H9 (cell line): ENCODE measurements around the gene DTD1. TPM values are rescaled to one million over a fixed set of nuclear protein-coding genes. Genes with fewer than 3 reads are reported as not detected.

ENCODE experiments used
- DNase-seq: peaks from one replicate; pipeline ENCODE4 v3.0.0-alpha.2; 2017
- H2AFZ ChIP-seq: one replicate; pipeline ENCODE4 v1.6.1; 2013; ENCODE audit warnings: mild to moderate bottlenecking, low read length, control low read depth, moderate library complexity
- H2AK5ac ChIP-seq: 2 replicates; pipeline ENCODE4 v1.6.1; 2013; ENCODE audit warnings: low read length, control low read depth, mixed read lengths; ENCODE audit not compliant: insufficient read length
- H2BK120ac ChIP-seq: one replicate; pipeline ENCODE4 v1.6.1; 2013; ENCODE audit warnings: low read depth, mild to moderate bottlenecking, low read length, control low read depth, inconsistent platforms; ENCODE audit not compliant: poor library complexity, severe bottlenecking
- H2BK12ac ChIP-seq: 2 replicates; pipeline ENCODE4 v1.6.1; 2013; ENCODE audit warnings: low read length, control low read depth, mixed read lengths, low read depth; ENCODE audit not compliant: insufficient read length
- H2BK15ac ChIP-seq: 2 replicates; pipeline ENCODE4 v1.6.1; 2013; ENCODE audit warnings: low read depth, low read length, control low read depth
- H2BK20ac ChIP-seq: one replicate; pipeline ENCODE4 v1.6.1; 2013; ENCODE audit warnings: low read depth, mild to moderate bottlenecking, low read length, control low read depth, inconsistent platforms; ENCODE audit not compliant: poor library complexity, severe bottlenecking
- H2BK5ac ChIP-seq: 2 replicates; pipeline ENCODE4 v1.6.1; 2013; ENCODE audit warnings: low read length, control low read depth, mixed read lengths; ENCODE audit not compliant: insufficient read length
- H3K14ac ChIP-seq: 2 replicates; pipeline ENCODE4 v1.6.1; 2013; ENCODE audit warnings: low read length, control low read depth; ENCODE audit not compliant: insufficient read depth
- H3K18ac ChIP-seq: 2 replicates; pipeline ENCODE4 v1.6.1; 2013; ENCODE audit warnings: low read depth, mild to moderate bottlenecking, mixed read lengths, low read length, control low read depth; ENCODE audit not compliant: insufficient read length
- H3K23ac ChIP-seq: 2 replicates; pipeline ENCODE4 v1.6.1; 2013; ENCODE audit warnings: low read length, control low read depth, mixed read lengths, low read depth; ENCODE audit not compliant: insufficient read length
- H3K23me2 ChIP-seq: 2 replicates; pipeline ENCODE4 v1.6.1; 2013; ENCODE audit warnings: low read depth, mild to moderate bottlenecking, mixed read lengths, low read length, control low read depth; ENCODE audit not compliant: insufficient read length, poor library complexity, severe bottlenecking
- H3K27ac ChIP-seq: 2 replicates; pipeline ENCODE4 v1.5.1; 2013; ENCODE audit warnings: low read length, control low read depth, mixed read lengths, low read depth; ENCODE audit not compliant: insufficient read length
- H3K27me3 ChIP-seq: 2 replicates; pipeline ENCODE4 v1.6.1; 2013; ENCODE audit warnings: low read length, control low read depth, inconsistent platforms; ENCODE audit not compliant: insufficient read depth
- H3K4ac ChIP-seq: 2 replicates; pipeline ENCODE4 v1.6.1; 2013; ENCODE audit warnings: low read depth, mild to moderate bottlenecking, control low read depth, inconsistent platforms, low read length, moderate library complexity
- H3K4me1 ChIP-seq: 2 replicates; pipeline ENCODE4 v1.6.1; 2013; ENCODE audit warnings: low read length, control low read depth, inconsistent platforms; ENCODE audit not compliant: insufficient read depth
- H3K4me2 ChIP-seq: 2 replicates; pipeline ENCODE4 v1.6.1; 2013; ENCODE audit warnings: low read length, control low read depth, mixed read lengths; ENCODE audit not compliant: insufficient read length, insufficient read depth
- H3K56ac ChIP-seq: 2 replicates; pipeline ENCODE4 v1.6.1; 2013; ENCODE audit warnings: low read depth, mild to moderate bottlenecking, mixed read lengths, low read length, control low read depth; ENCODE audit not compliant: insufficient read length
- H3K79me1 ChIP-seq: 2 replicates; pipeline ENCODE4 v1.6.1; 2013; ENCODE audit warnings: low read depth, mild to moderate bottlenecking, moderate library complexity, low read length, control low read depth, inconsistent platforms; ENCODE audit not compliant: insufficient read depth, poor library complexity, severe bottlenecking
- H3K79me2 ChIP-seq: 2 replicates; pipeline ENCODE4 v1.6.1; 2013; ENCODE audit warnings: low read length, control low read depth, inconsistent platforms; ENCODE audit not compliant: insufficient read depth
- H3K9ac ChIP-seq: 2 replicates; pipeline ENCODE4 v1.6.1; 2013; ENCODE audit warnings: low read length, control low read depth, mixed read lengths; ENCODE audit not compliant: insufficient read length; ENCODE audit errors: extremely low read depth
- H3K9me3 ChIP-seq: one replicate; pipeline ENCODE4 v1.6.1; 2013; ENCODE audit warnings: low read depth, low read length, inconsistent platforms; ENCODE audit not compliant: control insufficient read depth
- H3T11ph ChIP-seq: one replicate; pipeline ENCODE4 v1.6.1; 2013; ENCODE audit warnings: mild to moderate bottlenecking, low read length, control low read depth, inconsistent platforms
- H4K20me1 ChIP-seq: one replicate; pipeline ENCODE4 v1.6.1; 2013; ENCODE audit not compliant: control insufficient read depth, insufficient read length, insufficient read depth
- H4K5ac ChIP-seq: 2 replicates; pipeline ENCODE4 v1.6.1; 2013; ENCODE audit warnings: low read depth, mild to moderate bottlenecking, mixed read lengths, low read length, control low read depth; ENCODE audit not compliant: insufficient read length
- H4K8ac ChIP-seq: replicated peaks from 2 replicates; pipeline ENCODE4 v1.6.1; 2013; ENCODE audit warnings: low read length, control low read depth, mixed read lengths, low read depth; ENCODE audit not compliant: insufficient read length
- H4K91ac ChIP-seq: 2 replicates; pipeline ENCODE4 v1.6.1; 2013; ENCODE audit warnings: low read depth, mild to moderate bottlenecking, moderate library complexity, mixed read lengths, low read length, control low read depth; ENCODE audit not compliant: insufficient read length
- H3K27ac Mint-ChIP-seq, 3 experiments: 2 replicates in 2 of 3; 3 replicates in 1 of 3; pipeline ENCODE4 v1.8.0; 2020 to 2021; ENCODE audit warnings: mixed read lengths in 3 of 3, mild to moderate bottlenecking in 1 of 3, moderate library complexity in 1 of 3
- H3K27me3 Mint-ChIP-seq: 2 replicates; pipeline ENCODE4 v1.8.0; 2021; ENCODE audit warnings: low read depth, mild to moderate bottlenecking, moderate library complexity, mixed read lengths
- H3K36me3 Mint-ChIP-seq, 3 experiments: 2 replicates in 2 of 3; 3 replicates in 1 of 3; pipeline ENCODE4 v1.8.0; 2020 to 2021; ENCODE audit warnings: low read depth in 3 of 3, mixed read lengths in 3 of 3; ENCODE audit not compliant: insufficient read depth in 1 of 3
- H3K4me1 Mint-ChIP-seq, 2 experiments: 2 replicates each; pipeline ENCODE4 v1.8.0; 2020; ENCODE audit warnings: mixed read lengths in 2 of 2
- H3K4me3 Mint-ChIP-seq, 2 experiments: 2 replicates in 1 of 2; 3 replicates in 1 of 2; pipeline ENCODE4 v1.8.0; 2020 to 2021; ENCODE audit warnings: mild to moderate bottlenecking in 2 of 2, mixed read lengths in 2 of 2, moderate library complexity in 1 of 2
- H3K9me3 Mint-ChIP-seq, 2 experiments: 2 replicates in 1 of 2; 3 replicates in 1 of 2; pipeline ENCODE4 v1.8.0; 2020; ENCODE audit warnings: mild to moderate bottlenecking in 2 of 2, mixed read lengths in 2 of 2, moderate library complexity in 1 of 2
- CTCF ChIP-seq: fragments of 200-600 bp; sonication (generic); conservative IDR thresholded peaks from 3 replicates; pipeline ENCODE4 v1.8.0; 2021; ENCODE audit warnings: antibody characterized with exemption, mild to moderate bottlenecking
- WGBS: extraction: QIAGEN DNeasy Blood & Tissue Kit; methylation state at CpG from one replicate; pipeline ENCODE4 v1.1.7; 2013; ENCODE audit warnings: missing lambda C conversion rate, low lambda C conversion rate, mixed read lengths; ENCODE audit not compliant: insufficient read length; ENCODE audit errors: extremely low coverage; 5-methylcytosine and 5-hydroxymethylcytosine counted together
- total RNA-seq: library from RNA; stranded (reverse); gene quantifications from 2 replicates; pipeline ENCODE4 v1.2.1, GENCODE V29; 2021

Gene DTD1
- total RNA-seq, 1 experiment from 2014 or later = 62.0 TPM

- Mint-ChIP-seq H3K27me3 (no peaks in the 10 kb centered on the region), H3K27ac (no peak overlapping the region; a peak in 1 of 7 replicates), H3K4me3 (no peak overlapping the region), H3K9me3 (no peaks in the 10 kb centered on the region), H3K36me3 (no peaks in the 10 kb centered on the region), H3K4me1 (peaks cover 13 to 15% of the 10 kb centered on the region in 2 experiments)
- Histone ChIP-seq H3K27me3 (no peaks in the 10 kb centered on the region), H2BK20ac (no peak overlapping the region), H3K18ac (no peak overlapping the region), H3K9me3 (no peaks in the 10 kb centered on the region), H3K14ac (no peak overlapping the region), H4K91ac (no peak overlapping the region), H2BK15ac (no peak overlapping the region), H4K20me1 (no peaks in the 10 kb centered on the region), H3K4ac (no peak overlapping the region), H3K9ac (no peak overlapping the region), H2BK5ac (no peak overlapping the region), H3K27ac (no peak overlapping the region), H3T11ph (no peak overlapping the region), H3K79me1 (no peaks in the 10 kb centered on the region), H3K79me2 (no peaks in the 10 kb centered on the region), H2AK5ac (no peak overlapping the region), H4K8ac (no peak overlapping the region), H3K4me1 (no peaks in the 10 kb centered on the region), H2AFZ (no peak overlapping the region), H3K23ac (no peak overlapping the region), H3K4me2 (no peak overlapping the region), H2BK120ac (no peak overlapping the region), H3K56ac (no peak overlapping the region), H2BK12ac (no peak overlapping the region), H3K23me2 (no peaks in the 10 kb centered on the region), H4K5ac (no peak overlapping the region)
- DNase-seq = no peak
- no CpG with 5 or more reads among the region's 2 CpGs for WGBS
- no peak for TF ChIP-seq CTCF
Observed at GRCh38 chr20:18663932-18664331, 76.1 kb downstream of the DTD1 start.
